Esophagus squamous epithelium (tissue), 5 donors: ENCODE measurements around the gene GALNT17. TPM values are rescaled to one million over a fixed set of nuclear protein-coding genes. Genes with fewer than 3 reads are reported as not detected.

Experiments used
- DNase-seq: peaks from one replicate; lab custom pipeline; 2025; lab: John Stamatoyannopoulos, UW
- H3K27ac ChIP-seq, 4 donors: fragments of 200-600 bp; sonication (generic); one replicate each; pipeline ENCODE4 v1.5.1; 2016 to 2019; ENCODE audit warnings: mild to moderate bottlenecking in 1 of 4
- H3K27me3 ChIP-seq, 4 donors: fragments of 200-600 bp; sonication (generic); 1 replicate in 3 of 4; 2 replicates in 1 of 4; pipeline versions ENCODE4 v1.5.1 to v1.6.0; 2017 to 2021; ENCODE audit warnings: antibody characterized with exemption in 1 of 4
- H3K36me3 ChIP-seq, 3 donors: fragments of 200-600 bp; sonication (generic); one replicate each; pipeline ENCODE4 v1.5.1; 2016 to 2019
- H3K4me1 ChIP-seq, 3 donors: fragments of 200-600 bp; sonication (generic); one replicate each; pipeline ENCODE4 v1.5.1; 2017 to 2019
- H3K4me3 ChIP-seq, 4 donors: fragments of 200-600 bp; sonication (generic); 1 replicate in 3 of 4; 2 replicates in 1 of 4; pipeline ENCODE4 v1.5.1; 2016 to 2019; ENCODE audit warnings: mild to moderate bottlenecking in 2 of 4, moderate library complexity in 1 of 4
- H3K9me3 ChIP-seq, 3 donors: fragments of 200-600 bp; sonication (generic); one replicate each; pipeline ENCODE4 v1.5.1; 2016 to 2019
- POLR2A ChIP-seq, 4 donors: fragments of 450-650 bp; IDR thresholded peaks; one replicate each; pipeline ENCODE4 v1.6.1; 2017; ENCODE audit warnings: antibody characterized with exemption in 4 of 4, mild to moderate bottlenecking in 4 of 4, moderate library complexity in 3 of 4
- WGBS, 2 donors: methylation state at CpG; one replicate each; pipeline ENCODE4 v1.1.5; 2018; 5-methylcytosine and 5-hydroxymethylcytosine counted together
- intact Hi-C: fragments of 100-400 bp; cut with DNase I; formaldehyde crosslinking; loops from one replicate; pipeline ENCODE4 v1.15.0; 2022
- total RNA-seq, 4 donors: library from RNA; depleted of rRNA; stranded (reverse); fragments of >200 nt; gene quantifications; one replicate each; pipeline ENCODE4 v1.1.0, GENCODE V29; 2016
- TF ChIP-seq, protein P1 (sequence below), 6 experiments: fragments of 450-650 bp in 4 of 6; fragments of 200-600 bp in 2 of 6; sonication (generic) in 2 of 6; IDR thresholded peaks; one replicate each; pipeline ENCODE4 v1.5.1; 2016 to 2019; ENCODE audit warnings: antibody characterized with exemption in 6 of 6, mild to moderate bottlenecking in 4 of 6, moderate library complexity in 4 of 6
- donor health status: DM: yes; HTN: yes; CAD: no.

The GALNT17 gene
- total RNA-seq, 4 donors from 2014 or later = 1.6 to 22.1 (median 2.5) TPM

DNA sequence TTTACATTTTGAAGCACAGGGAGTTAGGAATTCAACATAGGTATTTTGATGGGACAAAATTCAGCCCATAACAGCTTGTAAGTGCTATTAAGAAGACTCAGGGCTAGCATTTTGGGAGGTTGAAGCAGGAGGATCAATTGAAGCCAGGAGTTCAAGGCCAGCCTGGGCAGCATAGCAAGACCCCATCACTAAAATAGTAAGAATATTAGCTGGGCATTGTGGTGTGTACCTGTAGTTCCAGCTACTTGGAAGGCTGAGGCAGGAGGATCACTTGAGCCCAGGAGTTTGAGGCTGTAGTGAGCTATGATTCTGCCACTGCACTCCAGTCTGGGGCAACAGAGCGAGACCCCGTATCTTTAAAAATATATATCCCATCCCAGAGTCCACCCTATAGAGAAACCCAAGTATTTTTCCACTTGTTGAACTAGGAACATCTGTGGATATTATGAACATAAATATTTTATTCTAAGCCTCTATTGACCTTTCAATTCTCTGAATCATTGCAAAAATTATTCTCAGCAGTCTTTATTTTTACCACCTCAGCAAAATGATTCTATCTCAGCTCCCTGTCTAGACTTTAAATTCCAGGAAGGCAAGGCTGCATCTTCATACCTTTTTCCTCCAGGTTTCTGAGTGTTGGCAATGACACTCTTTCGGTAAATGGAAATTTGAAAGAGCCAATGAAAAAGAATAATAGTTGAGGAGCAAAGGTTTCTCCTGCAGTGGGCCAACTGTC is 181.0 kb downstream of the GALNT17 start:
- no peak for DNase-seq
- Histone ChIP-seq H3K4me1 (peaks cover 0 to 5% (median 0%) of the 10 kb centered on the region in 3 donors), H3K36me3 (no peaks in the 10 kb centered on the region), H3K9me3 (no peaks in the 10 kb centered on the region), H3K27me3 (no peaks in the 10 kb centered on the region), H3K27ac (no peak overlapping the region), H3K4me3 (no peak overlapping the region)
- intact Hi-C loops = no loop called here
- TF ChIP-seq, protein P1, sequence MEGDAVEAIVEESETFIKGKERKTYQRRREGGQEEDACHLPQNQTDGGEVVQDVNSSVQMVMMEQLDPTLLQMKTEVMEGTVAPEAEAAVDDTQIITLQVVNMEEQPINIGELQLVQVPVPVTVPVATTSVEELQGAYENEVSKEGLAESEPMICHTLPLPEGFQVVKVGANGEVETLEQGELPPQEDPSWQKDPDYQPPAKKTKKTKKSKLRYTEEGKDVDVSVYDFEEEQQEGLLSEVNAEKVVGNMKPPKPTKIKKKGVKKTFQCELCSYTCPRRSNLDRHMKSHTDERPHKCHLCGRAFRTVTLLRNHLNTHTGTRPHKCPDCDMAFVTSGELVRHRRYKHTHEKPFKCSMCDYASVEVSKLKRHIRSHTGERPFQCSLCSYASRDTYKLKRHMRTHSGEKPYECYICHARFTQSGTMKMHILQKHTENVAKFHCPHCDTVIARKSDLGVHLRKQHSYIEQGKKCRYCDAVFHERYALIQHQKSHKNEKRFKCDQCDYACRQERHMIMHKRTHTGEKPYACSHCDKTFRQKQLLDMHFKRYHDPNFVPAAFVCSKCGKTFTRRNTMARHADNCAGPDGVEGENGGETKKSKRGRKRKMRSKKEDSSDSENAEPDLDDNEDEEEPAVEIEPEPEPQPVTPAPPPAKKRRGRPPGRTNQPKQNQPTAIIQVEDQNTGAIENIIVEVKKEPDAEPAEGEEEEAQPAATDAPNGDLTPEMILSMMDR (IDR thresholded peaks at IDR 0.05) = no peak
- TF ChIP-seq POLR2A (IDR thresholded peaks at IDR 0.05) = no peak
- 82 to 86% methylated on average over 3 of the region's 3 CpGs for WGBS, 2 donors

DNA sequence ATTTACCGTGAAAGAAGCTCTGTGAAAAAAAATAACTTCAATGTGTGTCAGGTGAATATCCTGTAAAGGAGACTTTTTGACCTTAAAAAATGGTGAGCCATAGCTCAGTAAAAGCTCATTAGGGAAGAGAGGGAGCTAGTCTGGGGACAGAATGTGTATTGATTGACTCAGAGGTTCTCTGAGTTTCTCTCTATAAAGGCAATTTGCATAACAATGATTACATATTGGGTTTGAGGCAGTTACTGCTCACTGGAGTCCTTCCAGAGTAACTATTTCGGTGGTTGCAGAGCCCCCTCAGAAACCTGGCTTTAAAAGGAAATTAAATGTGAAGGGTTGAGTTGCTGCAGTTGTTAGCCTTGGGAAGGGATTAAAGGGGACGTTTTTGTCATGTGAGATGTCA is 181.6 kb downstream of the GALNT17 start:
- 17 to 34% methylated on average over 3 of the region's 3 CpGs for WGBS, 2 donors
- H3K4me3 ChIP-seq = no peak overlapping the region
- DNase-seq = no peak
- intact Hi-C loops = no loop called here
- H3K36me3 ChIP-seq = no peaks in the 10 kb centered on the region
- H3K9me3 ChIP-seq = no peaks in the 10 kb centered on the region
- H3K27ac ChIP-seq = peak overlapping the region in 1 of 4 donors; percentile 16
- H3K4me1 ChIP-seq = peaks cover 0 to 1% (median 0%) of the 10 kb centered on the region in 3 donors
- H3K27me3 ChIP-seq = no peaks in the 10 kb centered on the region
- no peak for TF ChIP-seq POLR2A (IDR thresholded peaks at IDR 0.05)
- TF ChIP-seq, protein P1 (IDR thresholded peaks at IDR 0.05) = no peak

DNA sequence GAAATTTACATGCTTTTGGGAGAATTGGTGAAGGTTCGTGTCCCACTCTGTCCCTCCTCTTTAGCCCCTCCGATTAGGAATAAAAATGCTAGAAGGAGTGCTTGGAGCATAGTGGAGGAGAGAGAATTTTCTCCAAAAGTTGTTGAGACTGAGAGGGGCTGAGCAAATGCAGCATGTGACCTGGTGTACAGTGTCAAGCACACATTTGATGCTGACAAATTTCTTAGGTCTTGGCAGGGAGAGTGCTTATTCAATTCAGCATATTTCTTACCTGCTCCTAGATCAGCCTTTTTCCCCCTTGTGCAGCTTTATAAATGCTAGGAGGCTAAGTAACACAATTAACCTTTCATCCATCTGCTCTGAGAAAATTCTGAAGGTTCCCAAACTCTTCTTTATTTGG is 189.0 kb downstream of the GALNT17 start:
- no peaks in the 10 kb centered on the region for H3K9me3 ChIP-seq
- WGBS, 2 donors = 55 to 69% methylated on average over 2 of the region's 2 CpGs
- H3K4me1 ChIP-seq = no peaks in the 10 kb centered on the region
- H3K27me3 ChIP-seq = no peaks in the 10 kb centered on the region
- H3K36me3 ChIP-seq = no peaks in the 10 kb centered on the region
- H3K4me3 ChIP-seq = no peak overlapping the region
- H3K27ac ChIP-seq = peak overlapping the region in 3 of 4 donors; percentile 25 to 39 (median 36)
- intact Hi-C loops = no loop called here
- no peak for DNase-seq
- TF ChIP-seq, protein P1 (IDR thresholded peaks at IDR 0.05) = no peak
- no peak for TF ChIP-seq POLR2A (IDR thresholded peaks at IDR 0.05)

DNA sequence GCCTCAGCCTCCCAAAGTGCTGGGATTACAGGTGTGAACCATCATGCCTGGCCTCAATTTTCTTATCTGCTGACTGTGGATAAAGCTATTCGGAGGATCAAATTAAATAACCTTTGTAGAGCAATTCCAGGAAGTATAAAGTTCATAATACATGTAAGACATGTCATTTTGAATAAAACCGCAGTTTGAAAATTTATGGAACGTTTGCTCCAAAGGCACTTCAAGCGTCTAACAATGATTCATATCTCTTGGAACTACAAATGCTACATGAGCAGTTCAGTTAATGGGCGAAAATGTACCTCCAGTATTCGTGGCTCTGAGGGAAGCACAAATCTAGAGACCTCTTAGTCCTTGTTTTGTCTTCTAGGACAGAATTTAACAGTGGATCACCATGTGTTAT is 190.3 kb downstream of the GALNT17 start:
- intact Hi-C loops = no loop called here
- DNase-seq = no peak
- H3K4me1 ChIP-seq = no peaks in the 10 kb centered on the region
- WGBS, 2 donors = 68 to 69% methylated on average over 6 of the region's 6 CpGs
- TF ChIP-seq, protein P1 (IDR thresholded peaks at IDR 0.05) = no peak
- no peak for TF ChIP-seq POLR2A (IDR thresholded peaks at IDR 0.05)
- no peaks in the 10 kb centered on the region for H3K9me3 ChIP-seq
- H3K4me3 ChIP-seq = no peak overlapping the region
- peak overlapping the region in 2 of 4 donors; percentile 7 to 36 for H3K27ac ChIP-seq
- H3K36me3 ChIP-seq = no peaks in the 10 kb centered on the region
- no peaks in the 10 kb centered on the region for H3K27me3 ChIP-seq

DNA sequence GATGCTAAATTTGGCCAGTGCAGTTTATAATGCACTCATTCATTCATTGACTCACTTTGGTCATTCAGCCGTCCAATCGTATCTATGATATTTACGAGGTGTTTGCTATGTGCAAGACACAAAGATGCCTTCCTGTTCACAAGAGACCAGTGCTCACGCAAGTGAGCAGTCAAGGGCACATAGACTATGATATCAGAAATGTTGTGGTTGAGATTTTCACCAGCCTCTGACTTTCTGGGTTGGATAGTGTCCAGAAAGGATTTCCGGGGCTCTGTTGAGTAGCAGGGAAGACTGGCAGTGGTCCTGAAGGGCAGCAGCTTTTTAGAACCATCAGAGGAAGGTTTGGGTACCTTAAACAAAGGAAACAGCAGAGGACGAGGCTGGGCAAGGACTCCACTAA is 191.8 kb downstream of the GALNT17 start:
- Histone ChIP-seq H3K36me3 (no peaks in the 10 kb centered on the region), H3K4me1 (no peaks in the 10 kb centered on the region), H3K27ac (no peak overlapping the region), H3K27me3 (no peaks in the 10 kb centered on the region), H3K4me3 (no peak overlapping the region), H3K9me3 (no peaks in the 10 kb centered on the region)
- DNase-seq = no peak
- WGBS, 2 donors = 73% methylated on average over 6 of the region's 6 CpGs
- intact Hi-C loops = no loop called here
- TF ChIP-seq, protein P1 (IDR thresholded peaks at IDR 0.05) = no peak
- no peak for TF ChIP-seq POLR2A (IDR thresholded peaks at IDR 0.05)
